Activated T-helper 1 cell treated with Interleukin-2 at 50 U/mL for 16 hours (primary cell): ENCODE measurements around the gene CNTRL.

Experiments used
- DNase-seq: peaks from one replicate; pipeline ENCODE4 v3.0.0-alpha.2; 2020; ENCODE audit warnings: low read depth

CNTRL gene

GRCh38 chr9:121201738-121202533 lies 127.2 kb downstream of the CNTRL start, which contains the start of gene RAB14:
TSS of gene RAB14 (minus strand) at chr9:121201869. CDS start at chr9:121193412, 8,457 bp downstream.
- DNase-seq: peak; percentile 100

GRCh38 chr9:121204121-121204520 lies 129.4 kb downstream of the CNTRL start:
- DNase-seq: no peak

- no peak for DNase-seq
These were observed 129.9 kb downstream of the CNTRL start for GRCh38 chr9:121204611-121205010.

- DNase-seq: no peak
These were observed 132.0 kb downstream of the CNTRL start for GRCh38 chr9:121206516-121207370.

GRCh38 chr9:121207371-121207940 lies 132.7 kb downstream of the CNTRL start:
- DNase-seq: no peak

- DNase-seq: no peak
These were observed 135.8 kb downstream of the CNTRL start for GRCh38 chr9:121210536-121210935.

GRCh38 chr9:121213136-121213806 lies 138.5 kb downstream of the CNTRL start:
- peak; percentile 43 for DNase-seq

- DNase-seq: no peak
These were observed 139.2 kb downstream of the CNTRL start for GRCh38 chr9:121214005-121214404.

- DNase-seq: no peak
These were observed 141.6 kb downstream of the CNTRL start for GRCh38 chr9:121216271-121216805.

- no peak for DNase-seq
These were observed 143.0 kb downstream of the CNTRL start for GRCh38 chr9:121217609-121218292.

GRCh38 chr9:121218357-121219027 lies 143.7 kb downstream of the CNTRL start:
- DNase-seq: no peak

- no peak for DNase-seq
These were observed 144.8 kb downstream of the CNTRL start for GRCh38 chr9:121219530-121219929.

GRCh38 chr9:121220996-121221663 lies 146.4 kb downstream of the CNTRL start:
- DNase-seq: no peak

- no peak for DNase-seq
These were observed 146.9 kb downstream of the CNTRL start for GRCh38 chr9:121221664-121222055.

- no peak for DNase-seq
These were observed 147.9 kb downstream of the CNTRL start for GRCh38 chr9:121222524-121223171.

- no peak for DNase-seq
These were observed 150.5 kb downstream of the CNTRL start for GRCh38 chr9:121225240-121225639.

- no peak for DNase-seq
These were observed 151.4 kb downstream of the CNTRL start for GRCh38 chr9:121226175-121226574.
